Kidney epithelial cell (primary cell): Measurements from ENCODE around the gene CLEC2A. TPM values are rescaled to one million over a fixed set of nuclear protein-coding genes. Genes with fewer than 3 reads are reported as not detected.
"Not testable (repeated sequence)": the region's sequence is repeated elsewhere in the genome, so short reads cannot be mapped to it uniquely, and the experiment has no call there.

ENCODE experiments used
- DNase-seq: peaks from one replicate; pipeline ENCODE4 v3.0.0-alpha.2; 2010; ENCODE audit warnings: low read depth
- H3K27me3 ChIP-seq: 2 replicates; pipeline ENCODE4 v1.6.0; 2011; ENCODE audit warnings: low read length; ENCODE audit not compliant: control insufficient read depth, insufficient read depth
- H3K36me3 ChIP-seq: 2 replicates; pipeline ENCODE4 v1.5.1; 2011; ENCODE audit warnings: low read length; ENCODE audit not compliant: control insufficient read depth, insufficient read depth
- H3K4me3 ChIP-seq: 2 replicates; pipeline ENCODE4 v1.5.1; 2011; ENCODE audit warnings: low read depth, mild to moderate bottlenecking, control low read depth, low read length
- total RNA-seq: library from RNA; depleted of rRNA; stranded (reverse); fragments of >200 nt; gene quantifications from 2 replicates; pipeline ENCODE4 v1.2.3, GENCODE V29; 2015
- TF ChIP-seq, protein P1 (sequence below): IDR thresholded peaks from 2 replicates; pipeline ENCODE4 v1.5.1; 2011; ENCODE audit warnings: mild to moderate bottlenecking, moderate library complexity, low read length, control low read depth, inconsistent platforms; ENCODE audit not compliant: insufficient read depth, poor library complexity, severe bottlenecking

CLEC2A gene
- total RNA-seq, 1 donor from 2014 or later = not detected

DNA sequence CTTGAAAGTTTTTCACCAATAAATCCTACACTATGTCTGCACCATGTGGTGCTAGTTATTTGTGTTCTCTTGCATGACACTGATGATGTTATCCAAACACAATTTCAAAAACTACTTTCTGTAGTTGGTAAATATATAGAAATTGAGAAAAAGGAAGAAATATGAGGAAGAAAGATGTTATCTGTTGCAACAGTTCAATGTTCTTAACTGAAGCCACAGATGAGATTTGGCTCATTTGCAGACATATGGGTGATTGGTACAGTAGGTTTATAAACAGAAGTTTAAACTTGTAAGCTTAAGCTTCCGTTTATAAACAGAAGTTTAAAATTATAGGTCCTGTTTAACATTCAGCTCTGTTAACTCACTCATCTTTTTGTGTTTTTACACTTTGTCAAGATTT lies 39.0 kb upstream of the CLEC2A start, which contains the start of gene CLEC12A:
CLEC12A (plus strand) TSS at position 229 of the 400 bp plus-strand sequence. CDS start 188 bp downstream, outside the sequence.
- TF ChIP-seq, protein P1, sequence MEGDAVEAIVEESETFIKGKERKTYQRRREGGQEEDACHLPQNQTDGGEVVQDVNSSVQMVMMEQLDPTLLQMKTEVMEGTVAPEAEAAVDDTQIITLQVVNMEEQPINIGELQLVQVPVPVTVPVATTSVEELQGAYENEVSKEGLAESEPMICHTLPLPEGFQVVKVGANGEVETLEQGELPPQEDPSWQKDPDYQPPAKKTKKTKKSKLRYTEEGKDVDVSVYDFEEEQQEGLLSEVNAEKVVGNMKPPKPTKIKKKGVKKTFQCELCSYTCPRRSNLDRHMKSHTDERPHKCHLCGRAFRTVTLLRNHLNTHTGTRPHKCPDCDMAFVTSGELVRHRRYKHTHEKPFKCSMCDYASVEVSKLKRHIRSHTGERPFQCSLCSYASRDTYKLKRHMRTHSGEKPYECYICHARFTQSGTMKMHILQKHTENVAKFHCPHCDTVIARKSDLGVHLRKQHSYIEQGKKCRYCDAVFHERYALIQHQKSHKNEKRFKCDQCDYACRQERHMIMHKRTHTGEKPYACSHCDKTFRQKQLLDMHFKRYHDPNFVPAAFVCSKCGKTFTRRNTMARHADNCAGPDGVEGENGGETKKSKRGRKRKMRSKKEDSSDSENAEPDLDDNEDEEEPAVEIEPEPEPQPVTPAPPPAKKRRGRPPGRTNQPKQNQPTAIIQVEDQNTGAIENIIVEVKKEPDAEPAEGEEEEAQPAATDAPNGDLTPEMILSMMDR = no peak
- Histone ChIP-seq H3K36me3 (no peaks in the 10 kb centered on the region), H3K27me3 (no peaks in the 10 kb centered on the region), H3K4me3 (no peak within 1 kb of the TSS)
- DNase-seq = no peak

DNA sequence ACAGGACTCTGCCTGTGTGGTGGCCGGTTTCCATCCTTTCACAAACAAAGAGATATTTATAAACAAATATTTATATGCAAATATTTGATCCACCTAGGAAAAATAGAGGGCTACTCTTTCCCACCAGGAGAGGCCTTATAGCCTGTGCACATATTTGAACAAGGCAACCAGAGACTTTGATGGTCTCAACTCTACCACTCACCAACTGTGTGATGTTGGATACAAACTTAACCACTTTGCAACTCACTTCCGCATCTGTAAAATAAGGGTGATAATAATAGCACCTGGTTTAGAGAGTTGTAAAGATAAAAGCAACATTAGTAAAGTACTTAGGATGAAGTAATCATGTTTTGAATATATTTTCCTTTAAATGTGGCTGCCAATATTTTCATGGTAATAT lies 37.5 kb upstream of the CLEC2A start:
- no peak overlapping the region for H3K4me3 ChIP-seq
- TF ChIP-seq, protein P1 = no peak
- no peaks in the 10 kb centered on the region for H3K27me3 ChIP-seq
- no peak for DNase-seq
- H3K36me3 ChIP-seq = no peaks in the 10 kb centered on the region

DNA sequence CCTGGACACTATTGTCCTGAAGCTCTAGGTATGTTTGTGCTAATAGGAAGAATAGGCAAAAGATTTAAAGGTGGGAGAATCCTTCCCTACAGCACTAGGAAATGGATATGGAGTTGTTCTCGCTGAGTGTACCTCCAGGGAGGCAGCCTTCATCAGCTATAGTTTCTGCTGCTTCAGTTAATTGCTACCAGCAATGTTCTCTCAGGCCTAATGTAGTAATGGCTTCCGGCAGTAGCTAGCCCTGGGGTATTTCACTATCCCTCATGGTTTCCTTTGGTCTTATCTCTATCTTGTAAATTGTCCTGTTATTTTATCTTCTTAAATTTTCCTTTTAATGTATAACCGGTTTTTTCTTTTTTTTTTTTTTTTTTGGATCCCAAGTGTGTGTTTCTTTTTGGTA lies 29.7 kb upstream of the CLEC2A start:
- TF ChIP-seq, protein P1 = no peak
- no peak for DNase-seq
- H3K27me3 ChIP-seq = no peaks in the 10 kb centered on the region
- H3K36me3 ChIP-seq = no peaks in the 10 kb centered on the region
- no peak overlapping the region for H3K4me3 ChIP-seq

DNA sequence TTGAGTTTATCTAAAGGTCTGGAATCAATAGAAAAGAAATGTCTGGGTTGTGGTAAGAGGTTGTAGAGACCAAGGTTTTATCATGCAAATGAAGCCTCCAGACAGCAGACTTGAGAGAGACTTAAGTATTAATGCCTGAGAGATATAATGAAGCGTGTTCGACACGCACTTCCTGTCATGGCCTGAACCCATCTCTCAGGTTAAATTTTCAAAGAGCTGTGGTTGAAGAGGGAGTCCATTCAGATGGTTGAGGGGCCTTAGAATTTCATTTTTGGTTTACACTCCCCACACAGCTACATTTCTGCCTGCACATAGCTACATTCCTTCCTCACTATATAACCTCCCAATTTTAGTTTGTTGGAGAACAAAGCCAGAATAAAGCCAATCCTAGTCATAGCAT lies 28.9 kb upstream of the CLEC2A start:
- TF ChIP-seq, protein P1 = no peak
- no peaks in the 10 kb centered on the region for H3K27me3 ChIP-seq
- H3K36me3 ChIP-seq = no peaks in the 10 kb centered on the region
- no peak overlapping the region for H3K4me3 ChIP-seq
- no peak for DNase-seq

DNA sequence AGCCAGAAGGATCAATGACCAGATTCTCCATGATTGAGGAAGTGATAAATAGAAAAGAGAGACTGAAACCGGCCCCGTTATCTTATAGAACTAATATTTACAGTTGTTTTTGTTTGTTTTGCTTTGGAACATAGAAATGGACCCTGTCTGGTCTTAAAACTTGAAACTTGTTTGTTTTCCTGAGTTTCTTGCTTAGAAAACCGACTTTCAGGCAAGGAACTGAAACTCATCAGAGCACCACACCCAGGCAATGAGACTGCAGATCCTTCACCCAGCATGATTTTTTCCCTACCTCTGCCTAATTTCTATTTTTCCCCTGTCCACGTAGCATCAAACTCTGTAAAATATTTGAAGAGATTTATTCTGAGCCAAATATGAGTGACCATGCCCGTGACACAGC lies 28.4 kb upstream of the CLEC2A start:
- no peak overlapping the region for H3K4me3 ChIP-seq
- no peak for DNase-seq
- H3K27me3 ChIP-seq = no peaks in the 10 kb centered on the region
- H3K36me3 ChIP-seq = no peaks in the 10 kb centered on the region
- TF ChIP-seq, protein P1 = no peak

DNA sequence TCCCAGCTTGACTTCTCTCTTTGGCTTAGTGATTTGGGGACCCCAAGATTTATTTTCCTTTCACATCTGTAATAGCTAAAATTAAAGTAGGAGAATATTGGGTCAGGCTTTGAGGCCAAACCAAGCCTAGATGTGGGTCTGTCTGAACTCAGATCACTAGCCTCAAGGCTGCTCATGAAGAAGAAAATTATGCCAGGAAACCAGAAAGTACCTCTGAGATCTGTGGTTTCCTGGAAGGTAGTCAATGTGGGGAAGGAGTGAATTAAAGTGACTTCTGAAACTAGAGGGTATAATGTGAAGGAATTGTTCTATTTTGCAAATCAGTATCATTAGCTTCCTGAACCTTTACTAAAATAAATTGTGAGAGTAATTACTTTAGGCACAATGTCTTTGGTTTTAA lies 25.7 kb upstream of the CLEC2A start:
- TF ChIP-seq, protein P1 = no peak
- no peak for DNase-seq
- Histone ChIP-seq H3K27me3 (no peaks in the 10 kb centered on the region), H3K4me3 (no peak overlapping the region), H3K36me3 (no peaks in the 10 kb centered on the region)

DNA sequence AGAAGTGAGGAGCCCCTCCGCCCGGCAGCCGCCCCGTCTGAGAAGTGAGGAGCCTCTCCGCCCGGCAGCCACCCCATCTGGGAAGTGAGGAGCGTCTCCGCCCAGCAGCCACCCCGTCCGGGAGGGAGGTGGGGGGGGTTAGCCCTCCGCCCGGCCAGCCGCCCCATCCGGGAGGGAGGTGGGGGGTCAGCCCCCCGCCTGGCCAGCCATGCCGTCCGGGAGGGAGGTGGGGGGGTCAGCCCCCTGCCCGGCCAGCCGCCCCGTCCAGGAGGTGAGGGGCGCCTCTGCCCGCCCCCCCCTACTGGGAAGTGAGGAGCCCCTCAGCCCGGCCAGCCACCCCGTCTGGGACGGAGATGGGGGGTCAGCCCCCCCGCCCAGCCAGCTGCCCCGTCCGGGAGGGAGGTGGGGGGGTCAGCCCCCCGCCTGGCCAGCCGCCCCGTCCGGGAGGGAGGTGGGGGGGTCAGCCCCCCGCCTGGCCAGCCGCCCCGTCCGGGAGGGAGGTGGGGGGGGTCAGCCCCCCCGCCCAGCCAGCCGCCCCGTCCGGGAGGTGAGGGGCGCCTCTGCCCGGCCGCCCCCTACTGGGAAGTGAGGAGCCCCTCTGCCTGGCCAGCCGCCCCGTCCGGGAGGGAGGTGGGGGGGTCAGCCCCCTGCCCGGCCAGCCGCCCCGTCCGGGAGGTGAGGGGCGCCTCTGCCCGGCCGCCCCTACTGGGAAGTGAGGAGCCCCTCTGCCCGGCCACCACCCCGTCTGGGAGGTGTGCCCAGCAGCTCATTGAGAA lies 21.0 kb upstream of the CLEC2A start:
- not testable (repeated sequence) for H3K27me3 ChIP-seq

More for the DNA sequence above, 21.0 kb upstream of the CLEC2A start:
- not testable (repeated sequence) for H3K4me3 ChIP-seq, H3K36me3 ChIP-seq, DNase-seq
